ENCODE data around the gene SLC12A8. TPM values are rescaled to one million over a fixed set of nuclear protein-coding genes. Genes with fewer than 3 reads are reported as not detected.

Gene SLC12A8
- total RNA-seq, 1 donor from 2014 or later: 11.8 TPM

GRCh38 chr3:125150525-125151441, 61.8 kb downstream of the SLC12A8 start:
- peak; percentile 61 for TF ChIP-seq CTCF (IDR thresholded peaks at IDR 0.05)
- no peaks in the 10 kb centered on the region for H3K27me3 ChIP-seq
- no peaks in the 10 kb centered on the region for H3K9me3 ChIP-seq
- H3K36me3 ChIP-seq: no peaks in the 10 kb centered on the region
- intact Hi-C loops (cut with DNase I): no loop called here
- no peak overlapping the region for H3K4me3 ChIP-seq
- ATAC-seq (peak; percentile 78), DNase-seq (no peak)
- H3K27ac ChIP-seq: no peak overlapping the region
- H3K4me1 ChIP-seq: peaks cover 43% of the 10 kb centered on the region

GRCh38 chr3:125149462-125149861, 63.1 kb downstream of the SLC12A8 start:
- no peak for DNase-seq
- no peak for TF ChIP-seq CTCF (IDR thresholded peaks at IDR 0.05)
- peaks cover 48% of the 10 kb centered on the region for H3K4me1 ChIP-seq
- H3K36me3 ChIP-seq: no peaks in the 10 kb centered on the region
- no peaks in the 10 kb centered on the region for H3K27me3 ChIP-seq
- intact Hi-C loops (cut with DNase I): loop anchor here (10.0 kb wide), 1 partner anchor 95 kb away; the partner anchor contains the start of gene HEG1
- H3K9me3 ChIP-seq: no peaks in the 10 kb centered on the region
- no peak for ATAC-seq
- peak overlapping the region; percentile 77 for H3K27ac ChIP-seq
- no peak overlapping the region for H3K4me3 ChIP-seq

GRCh38 chr3:125148836-125149235, 63.7 kb downstream of the SLC12A8 start:
- DNase-seq (peak; percentile 74), ATAC-seq (peak; percentile 73)
- Histone ChIP-seq H3K4me3 (no peak overlapping the region), H3K4me1 (peaks cover 54% of the 10 kb centered on the region), H3K27ac (peak overlapping the region; percentile 77), H3K9me3 (no peaks in the 10 kb centered on the region), H3K36me3 (no peaks in the 10 kb centered on the region), H3K27me3 (no peaks in the 10 kb centered on the region)
- no peak for TF ChIP-seq CTCF (IDR thresholded peaks at IDR 0.05)
- intact Hi-C loops (cut with DNase I): loop anchor here (10.0 kb wide), 1 partner anchor 94 kb away; the partner anchor contains the start of gene HEG1

GRCh38 chr3:125148016-125148812, 64.3 kb downstream of the SLC12A8 start:
- no peak overlapping the region for H3K4me3 ChIP-seq
- peak overlapping the region; percentile 77 for H3K27ac ChIP-seq
- H3K36me3 ChIP-seq: no peaks in the 10 kb centered on the region
- no peak for DNase-seq
- peaks cover 60% of the 10 kb centered on the region for H3K4me1 ChIP-seq
- TF ChIP-seq CTCF (IDR thresholded peaks at IDR 0.05): no peak
- intact Hi-C loops (cut with DNase I): loop anchor here (10.0 kb wide), 1 partner anchor 93 kb away; the partner anchor contains the start of gene HEG1
- H3K27me3 ChIP-seq: no peaks in the 10 kb centered on the region
- no peaks in the 10 kb centered on the region for H3K9me3 ChIP-seq
- no peak for ATAC-seq

GRCh38 chr3:125147491-125147820, 65.1 kb downstream of the SLC12A8 start:
- Histone ChIP-seq H3K4me3 (no peak overlapping the region), H3K27ac (peak overlapping the region; percentile 77), H3K36me3 (no peaks in the 10 kb centered on the region), H3K27me3 (no peaks in the 10 kb centered on the region), H3K9me3 (no peaks in the 10 kb centered on the region), H3K4me1 (peaks cover 67% of the 10 kb centered on the region)
- TF ChIP-seq CTCF (IDR thresholded peaks at IDR 0.05): no peak
- DNase-seq: no peak
- intact Hi-C loops (cut with DNase I): loop anchor here (10.0 kb wide), 1 partner anchor 93 kb away; the partner anchor contains the start of gene HEG1
- no peak for ATAC-seq

Measured in upper lobe of right lung (tissue), 1 donor.